HG03354 (cell line): ENCODE measurements around the gene ARFGEF3.
"Not testable (repeated sequence)": the region's sequence is repeated elsewhere in the genome, so short reads cannot be mapped to it uniquely, and the experiment has no call there.

Source experiments
- ATAC-seq: cut with Tn5 transposase; IDR thresholded peaks from one replicate; pipeline ENCODE4 v1.9.1; 2021; ENCODE audit warnings: mild to moderate bottlenecking; ENCODE audit not compliant: unreplicated experiment, poor library complexity, severe bottlenecking

ARFGEF3 gene

GRCh38 chr6:138258991-138259390 lies 97.3 kb downstream of the ARFGEF3 start:
- no peak for ATAC-seq

DNA sequence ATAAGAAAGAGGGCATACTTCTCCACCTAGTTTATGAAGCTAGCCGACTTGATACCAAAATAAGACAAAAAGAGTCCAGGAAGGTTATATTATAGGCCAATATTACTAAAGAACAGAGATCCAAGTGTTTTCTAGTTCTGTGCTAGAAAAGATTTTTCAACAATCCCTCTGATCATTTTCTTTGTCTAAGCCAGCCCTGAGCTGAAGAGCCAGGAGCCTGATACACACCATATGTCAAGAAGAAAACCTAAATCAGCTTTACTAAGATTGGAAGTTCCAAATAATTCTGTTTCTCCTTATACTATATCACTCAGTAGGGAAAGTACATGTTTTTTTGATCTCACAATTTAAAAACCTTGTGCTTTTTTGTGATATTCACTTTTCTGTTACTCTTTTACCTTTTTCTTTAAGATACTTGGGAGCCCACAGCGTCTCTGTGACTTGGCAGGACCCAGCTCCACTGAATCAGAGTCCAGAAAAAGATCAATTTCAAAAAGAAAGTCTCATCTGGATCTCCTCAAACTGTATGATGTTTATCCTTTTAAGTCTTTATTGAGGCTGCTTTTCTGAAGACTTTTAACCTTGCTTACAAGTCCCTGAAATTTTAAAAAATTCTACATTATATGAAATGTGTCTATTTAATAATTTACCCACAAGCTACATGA lies 99.5 kb downstream of the ARFGEF3 start:
- no peak for ATAC-seq

GRCh38 chr6:138263963-138264362 lies 102.2 kb downstream of the ARFGEF3 start:
- no peak for ATAC-seq

DNA sequence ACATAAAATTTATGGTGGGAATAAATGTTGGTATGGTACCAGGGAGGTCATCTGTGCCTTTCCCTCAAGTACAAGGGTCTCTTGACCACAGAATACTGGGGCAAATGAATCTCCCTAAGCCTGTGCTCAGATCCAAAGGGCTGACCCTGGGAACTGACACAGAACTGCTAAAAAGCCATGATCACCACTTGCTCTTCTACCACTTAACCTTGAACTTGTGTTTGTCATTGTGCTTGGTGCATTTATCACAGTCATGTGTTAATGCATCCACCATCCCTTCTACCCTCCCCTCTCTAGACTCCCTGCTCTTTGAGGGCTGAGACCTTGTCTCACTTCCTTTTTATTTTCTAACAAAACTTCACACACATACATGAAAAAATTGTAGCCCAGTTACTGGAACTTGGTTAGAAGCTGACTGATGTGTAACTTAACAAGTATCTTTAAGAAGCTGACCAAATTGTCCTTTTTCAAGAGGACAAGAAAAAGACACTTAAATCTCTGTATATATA lies 102.7 kb downstream of the ARFGEF3 start:
- no peak for ATAC-seq

DNA sequence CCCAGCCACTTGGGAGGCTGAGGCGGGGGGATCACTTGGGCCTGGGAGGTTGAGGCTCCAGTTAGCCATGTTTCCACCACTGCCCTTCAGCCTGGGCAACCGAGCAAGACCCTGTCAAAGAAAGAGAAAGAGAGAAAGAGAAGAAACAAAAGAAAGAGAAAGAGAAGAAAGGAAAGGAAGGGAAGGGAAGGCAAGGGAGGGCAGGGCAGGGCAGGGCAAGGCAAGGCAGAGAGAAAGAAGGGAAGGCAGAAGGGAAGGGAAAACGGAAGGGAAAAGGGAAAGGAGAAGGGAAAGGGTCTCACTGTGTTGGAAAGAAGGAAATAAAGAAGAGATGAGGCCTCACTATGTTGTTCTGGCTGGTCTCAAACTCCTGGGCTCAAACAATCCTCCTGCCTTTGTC lies 104.4 kb downstream of the ARFGEF3 start:
- no peak for ATAC-seq

DNA sequence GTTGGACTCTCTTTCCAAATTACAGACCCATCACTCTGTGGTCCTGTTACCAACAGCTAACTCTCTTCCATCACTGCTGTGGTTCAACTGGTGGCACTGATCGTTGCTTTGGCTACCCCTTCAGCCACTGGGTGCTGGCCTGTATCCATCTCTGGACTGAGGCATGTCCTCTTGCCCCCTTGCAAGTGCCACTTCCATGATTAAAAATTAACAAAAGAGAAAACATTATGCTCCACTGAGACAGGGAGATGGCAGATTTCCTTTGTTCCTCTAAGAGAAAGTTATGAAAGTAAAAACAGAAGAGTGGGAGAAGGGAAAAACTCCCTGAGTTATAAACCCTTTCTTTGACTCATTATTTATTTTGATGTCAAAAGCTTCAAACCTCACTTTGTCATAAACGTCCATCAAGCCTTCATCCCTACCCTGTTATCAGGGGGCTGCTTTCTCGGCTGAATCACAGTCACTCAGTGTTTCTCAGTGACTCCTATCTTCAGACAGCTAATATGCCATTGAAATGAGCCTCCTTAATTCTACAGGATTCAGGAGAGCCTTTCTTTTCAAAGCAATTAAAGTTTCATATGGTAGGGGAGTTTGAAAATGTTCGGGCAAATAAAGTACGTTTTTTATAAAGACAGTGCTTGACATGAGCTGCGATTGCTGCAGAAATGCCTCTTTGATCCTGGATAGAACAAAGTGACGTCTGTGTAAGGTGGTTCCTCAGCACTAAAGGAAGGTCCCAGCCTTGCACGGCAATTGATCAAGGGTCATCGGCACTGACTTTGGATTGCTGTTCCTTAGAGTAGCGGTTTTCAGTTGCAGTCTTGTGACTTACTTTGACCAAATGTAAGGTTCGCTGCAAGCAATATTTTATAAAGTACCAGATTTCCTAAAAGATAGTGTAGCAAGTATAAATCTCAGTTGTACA lies 106.5 kb downstream of the ARFGEF3 start:
- no peak for ATAC-seq

- ATAC-seq, result no peak
Observed at GRCh38 chr6:138271451-138271850, 109.7 kb downstream of the ARFGEF3 start.

GRCh38 chr6:138272533-138273315 lies 111.0 kb downstream of the ARFGEF3 start:
- no peak for ATAC-seq

GRCh38 chr6:138275976-138276375 lies 114.2 kb downstream of the ARFGEF3 start:
- ATAC-seq, result no peak

- no peak for ATAC-seq
Observed at GRCh38 chr6:138277835-138278234, 116.1 kb downstream of the ARFGEF3 start.

DNA sequence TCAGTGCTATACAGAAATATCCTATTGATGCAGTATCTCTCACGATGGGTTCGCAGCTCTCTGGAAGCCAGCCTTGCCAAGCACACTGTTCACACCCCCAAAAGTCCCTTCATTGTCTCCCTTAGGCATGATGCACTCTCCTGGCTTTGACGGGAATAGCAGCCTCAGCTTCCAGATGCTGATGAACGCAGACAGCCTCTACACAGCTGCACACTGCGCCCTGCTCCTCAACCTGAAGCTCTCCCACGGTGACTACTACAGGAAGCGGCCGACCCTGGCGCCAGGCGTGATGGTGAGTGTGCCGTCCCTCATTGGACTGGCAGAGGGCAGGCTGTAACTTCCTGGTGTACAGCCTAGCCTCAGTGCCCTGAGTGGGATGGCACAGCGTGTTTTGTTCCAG lies 116.6 kb downstream of the ARFGEF3 start:
- ATAC-seq, result no peak

GRCh38 chr6:138285800-138286199 lies 124.1 kb downstream of the ARFGEF3 start:
- ATAC-seq, result no peak

DNA sequence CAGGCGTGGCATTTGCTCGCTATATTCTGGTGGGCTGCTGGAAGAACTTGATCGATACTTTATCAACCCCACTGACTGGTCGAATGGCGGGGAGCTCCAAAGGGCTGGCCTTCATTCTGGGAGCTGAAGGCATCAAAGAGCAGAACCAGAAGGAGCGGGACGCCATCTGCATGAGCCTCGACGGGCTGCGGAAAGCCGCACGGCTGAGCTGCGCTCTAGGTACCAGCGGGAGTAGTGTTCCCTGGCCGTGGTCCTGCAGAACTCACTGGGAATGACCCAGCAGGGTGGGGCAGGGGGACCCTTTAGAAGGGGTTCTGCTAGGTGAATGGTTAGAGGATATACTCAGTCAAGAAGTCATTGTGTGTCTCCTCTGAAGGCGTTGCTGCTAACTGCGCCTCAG lies 125.0 kb downstream of the ARFGEF3 start:
- no peak for ATAC-seq

DNA sequence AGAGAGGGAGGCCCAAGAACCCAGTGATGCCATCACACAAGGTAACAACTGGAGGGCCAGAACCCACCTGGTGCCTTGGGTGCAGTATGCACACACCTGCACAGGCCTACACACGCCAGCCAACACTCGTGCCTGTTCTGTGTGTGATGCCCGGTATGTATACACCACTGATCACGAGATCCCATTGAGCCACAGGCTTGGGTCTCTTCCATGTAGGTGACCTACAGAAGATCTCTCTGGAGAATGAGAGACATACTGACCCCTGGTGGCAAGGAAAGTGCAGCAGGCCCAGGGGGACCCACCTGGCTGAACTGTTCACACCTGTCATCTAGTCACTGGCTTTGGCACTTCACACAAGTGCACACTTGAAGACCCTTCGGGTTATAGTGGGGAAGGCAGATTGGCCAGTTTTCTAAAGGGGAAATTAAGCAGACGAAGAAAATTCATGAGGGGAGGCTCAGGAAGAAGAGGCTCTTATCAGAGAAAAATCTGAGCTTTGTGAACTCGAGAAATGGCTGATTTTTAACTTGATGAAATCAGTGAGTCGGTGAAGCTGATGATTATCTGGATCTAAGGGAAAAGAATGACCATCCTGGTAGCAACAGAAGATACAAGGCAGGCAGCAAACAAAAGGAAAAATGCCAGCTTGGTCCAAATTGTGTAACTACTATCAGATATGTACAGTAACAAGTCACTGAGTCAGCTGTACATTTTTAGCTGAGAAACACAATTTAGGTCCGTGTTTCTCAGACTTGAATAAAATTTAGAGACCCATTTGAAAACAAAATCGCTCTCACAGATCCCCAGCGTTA lies 125.6 kb downstream of the ARFGEF3 start:
- ATAC-seq, result peak; percentile 79

- ATAC-seq, result not testable (repeated sequence)
Observed at GRCh38 chr6:138288428-138289085, 126.8 kb downstream of the ARFGEF3 start.

DNA sequence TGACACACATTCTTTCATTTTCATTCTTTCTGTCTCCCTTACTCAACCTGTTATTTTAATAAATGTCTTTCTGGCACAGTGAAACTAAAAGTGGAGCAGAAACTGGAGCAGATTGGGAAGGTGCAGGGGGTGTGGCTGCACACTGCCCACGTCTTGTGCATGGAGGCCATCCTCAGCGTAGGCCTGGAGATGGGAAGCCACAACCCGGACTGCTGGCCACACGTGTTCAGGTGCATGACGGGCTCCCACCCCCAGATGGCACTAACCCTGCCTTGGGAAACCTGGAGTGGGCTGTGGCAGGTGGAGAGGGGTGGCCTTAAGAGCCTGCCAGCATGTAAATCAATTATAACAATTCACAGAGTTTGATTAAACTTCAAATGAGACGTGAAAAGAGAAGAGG lies 128.0 kb downstream of the ARFGEF3 start:
- no peak for ATAC-seq

DNA sequence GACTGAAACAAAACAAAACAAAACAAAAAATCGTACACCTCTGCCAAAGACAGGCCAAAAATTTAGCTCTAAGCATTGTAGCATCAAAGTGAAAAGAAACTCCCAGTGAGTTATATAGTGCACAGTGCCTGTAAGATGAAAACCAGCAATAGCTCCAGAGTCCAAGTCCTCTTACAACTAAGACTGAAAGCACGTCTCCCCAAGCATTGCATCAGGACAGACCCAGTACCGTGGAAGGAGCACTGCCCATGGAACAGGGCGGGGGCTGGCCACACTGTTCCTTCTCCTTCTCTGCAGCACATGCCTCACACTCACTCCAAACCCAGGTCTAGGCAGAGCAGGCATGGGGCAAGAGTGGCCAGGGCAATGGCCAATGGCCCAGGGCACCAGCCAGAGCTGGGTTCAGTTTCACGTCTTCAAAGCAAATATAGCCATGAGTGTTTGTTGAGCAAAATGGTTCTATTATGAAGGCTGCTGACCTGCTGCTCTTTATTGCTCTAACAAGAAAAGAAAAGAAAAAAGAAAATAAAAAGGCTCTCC lies 128.8 kb downstream of the ARFGEF3 start:
- no peak for ATAC-seq

GRCh38 chr6:138291036-138291848 lies 129.5 kb downstream of the ARFGEF3 start:
- no peak for ATAC-seq
